DMS153 treated with DMSO at 0.1 percent for 48 hours (cell line): ENCODE results near the gene SPTBN1.

Experiments used
- DNase-seq: peaks from one replicate; lab custom pipeline; 2025; ENCODE audit not compliant: unreplicated experiment; lab: John Stamatoyannopoulos, UW

Gene SPTBN1

DNA sequence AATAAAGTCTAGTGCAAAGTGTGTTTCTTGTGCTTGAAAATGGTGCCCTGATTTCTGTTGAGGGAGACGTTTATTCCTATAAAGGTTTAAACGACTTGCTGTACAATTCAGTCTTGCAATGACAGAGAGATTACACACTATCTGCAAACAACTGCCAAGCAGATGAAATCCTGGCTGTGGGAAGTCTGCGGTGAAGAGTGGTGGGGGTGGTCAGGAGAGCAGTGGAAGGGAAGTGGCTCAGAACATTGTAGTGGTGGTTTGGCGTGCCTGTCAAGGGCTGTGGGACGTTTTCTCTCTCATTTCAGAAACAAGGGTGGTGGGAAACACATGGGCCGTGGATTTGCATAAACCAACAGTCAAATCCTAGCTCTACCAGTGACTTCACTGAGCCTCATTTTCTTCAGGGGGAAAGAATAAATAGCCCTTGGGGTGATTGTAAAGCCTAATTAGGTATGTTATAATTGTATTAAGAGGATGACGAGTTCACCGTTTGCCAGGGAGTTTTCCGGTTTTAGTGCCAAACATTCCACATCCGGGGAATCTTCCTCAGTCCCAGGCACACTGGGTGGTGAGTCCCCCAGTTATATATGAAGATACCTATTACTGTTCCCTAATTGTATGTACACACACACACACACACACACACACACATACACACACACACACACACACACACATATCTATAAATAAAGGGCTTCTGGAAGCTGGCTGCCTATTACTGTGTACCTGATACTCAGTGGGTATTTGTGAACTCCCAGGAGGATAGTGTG is 115.0 kb downstream of the SPTBN1 start:
- DNase-seq, result no peak

DNA sequence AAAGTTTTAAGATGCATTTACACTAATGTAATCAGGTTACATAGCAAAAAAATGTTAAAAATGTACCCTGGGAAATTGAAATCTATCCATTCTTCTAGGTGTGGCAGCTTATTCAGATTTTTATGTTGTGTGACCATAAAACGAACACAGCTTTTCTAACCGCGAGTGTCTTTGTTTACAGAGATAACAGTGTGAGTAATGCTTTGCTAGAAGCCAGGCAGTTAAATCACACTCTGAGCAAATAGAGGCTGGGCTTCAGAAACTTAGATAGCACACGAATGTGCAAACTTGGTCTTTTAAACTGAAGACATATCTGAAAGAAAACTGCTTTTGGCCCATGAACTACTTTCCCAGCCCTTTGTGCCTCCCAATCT is 116.1 kb downstream of the SPTBN1 start:
- peak; percentile 68 for DNase-seq

DNA sequence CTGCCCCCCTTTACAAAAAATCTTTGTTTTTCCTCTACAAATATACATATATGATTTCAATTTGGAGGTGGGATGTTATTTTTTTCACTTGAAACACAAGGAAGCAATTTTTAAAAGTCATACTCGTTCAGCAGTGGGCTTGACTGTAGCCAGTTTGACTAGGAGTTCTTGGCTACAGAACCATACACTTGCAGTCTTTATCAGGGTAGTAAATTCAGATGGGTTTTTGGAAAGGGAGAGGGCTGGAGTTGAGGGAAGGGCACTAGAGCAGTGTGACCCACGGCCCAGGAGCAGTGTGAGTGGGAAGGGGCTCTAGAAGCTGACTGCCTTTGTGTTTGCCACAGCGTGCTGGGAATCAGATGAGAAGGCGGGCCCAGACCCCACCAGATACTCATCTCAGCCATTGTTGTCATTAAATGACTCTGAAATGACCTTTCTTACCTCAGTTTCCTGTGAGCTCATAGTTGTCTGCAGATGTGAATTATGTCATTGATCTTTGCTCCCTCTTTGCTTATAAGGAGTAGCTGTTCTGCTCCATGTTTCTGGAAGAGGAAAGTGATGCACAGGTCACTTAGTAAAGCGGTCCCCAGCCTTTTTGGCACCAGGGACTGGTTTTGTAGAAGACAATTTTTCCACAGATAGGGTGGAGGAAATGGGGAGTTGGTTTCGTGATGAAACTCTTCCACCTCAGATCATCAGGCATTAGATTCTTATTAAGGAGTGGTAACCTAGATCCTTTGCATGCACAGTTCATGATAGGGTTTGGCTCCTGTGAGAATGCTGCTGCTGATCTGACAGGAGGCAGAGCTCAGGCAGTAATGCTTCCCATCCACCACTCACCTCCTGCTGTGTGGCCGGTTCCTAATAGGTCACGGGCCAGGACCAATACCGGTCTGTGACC is 116.8 kb downstream of the SPTBN1 start:
- no peak for DNase-seq

DNA sequence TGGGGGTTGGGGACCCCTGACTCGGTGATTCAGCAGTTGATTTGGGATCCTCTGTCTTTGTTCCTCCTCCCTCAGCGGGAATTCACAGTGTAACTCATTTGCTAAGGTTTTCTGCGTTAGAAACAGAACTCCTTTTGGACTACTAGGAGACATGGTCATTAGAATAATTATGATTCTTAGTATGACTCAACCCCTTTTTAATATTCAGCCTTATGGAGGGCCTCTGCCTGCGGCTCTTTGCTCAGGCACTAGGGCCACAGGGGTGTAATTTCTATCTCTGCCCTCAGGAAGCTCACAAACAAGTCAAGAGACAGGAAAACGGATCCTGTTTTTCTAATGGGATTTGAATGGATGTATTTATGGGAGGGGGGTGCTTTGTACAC is 117.4 kb downstream of the SPTBN1 start:
- no peak for DNase-seq

DNA sequence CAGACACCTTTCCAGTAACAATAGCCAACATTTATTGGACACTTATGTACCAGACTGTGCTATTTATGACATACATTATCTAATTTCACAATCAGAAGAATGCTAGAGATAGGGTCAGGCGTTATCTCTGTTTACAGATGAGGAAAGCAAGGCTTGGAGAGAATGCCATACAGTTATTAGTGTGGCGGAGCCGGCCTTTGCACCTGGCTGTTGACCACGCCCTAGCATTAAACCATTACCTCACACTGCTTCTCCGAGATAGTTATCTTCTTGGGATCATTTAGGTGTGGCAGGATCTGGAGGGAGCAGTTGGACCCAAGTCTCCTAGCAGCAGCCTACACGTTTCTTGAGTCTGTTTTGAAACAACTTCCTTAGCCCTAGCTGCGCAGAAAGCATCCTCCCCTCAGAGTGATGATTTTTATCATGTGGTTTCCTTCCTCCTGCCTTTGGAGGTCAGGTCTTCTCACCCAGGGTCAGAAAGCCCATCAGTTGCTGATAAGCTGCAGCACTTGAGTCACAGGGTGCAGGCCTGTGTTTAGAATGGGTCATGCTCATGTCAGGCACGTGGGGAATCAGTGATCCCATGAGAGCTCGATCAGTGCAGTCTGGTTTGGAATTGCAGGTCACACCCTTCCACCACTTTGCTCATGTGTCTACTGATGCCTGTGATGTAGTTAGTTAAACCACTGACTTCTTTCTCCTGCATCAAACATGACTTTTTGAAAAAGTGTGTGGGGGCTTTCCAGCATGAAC is 118.2 kb downstream of the SPTBN1 start:
- peak; percentile 66 for DNase-seq

DNA sequence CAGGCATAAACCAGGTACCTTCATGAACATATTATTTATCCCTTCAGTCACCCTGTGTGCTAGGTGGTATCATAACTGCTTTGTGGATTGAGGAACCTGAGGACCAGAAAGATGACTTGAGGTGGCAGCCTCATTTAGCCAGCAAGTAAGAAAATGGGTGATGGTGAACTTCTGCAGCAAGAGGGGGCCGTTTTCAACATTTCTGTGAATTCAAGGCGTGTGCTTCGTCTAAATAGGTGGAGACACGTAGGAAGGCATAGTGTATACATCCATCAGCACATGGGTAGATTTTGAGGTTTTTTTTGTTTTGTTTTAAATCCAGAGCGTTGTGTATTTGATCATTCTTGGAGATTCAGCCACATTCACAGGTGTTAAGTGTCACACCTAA is 118.7 kb downstream of the SPTBN1 start:
- DNase-seq, result no peak

DNA sequence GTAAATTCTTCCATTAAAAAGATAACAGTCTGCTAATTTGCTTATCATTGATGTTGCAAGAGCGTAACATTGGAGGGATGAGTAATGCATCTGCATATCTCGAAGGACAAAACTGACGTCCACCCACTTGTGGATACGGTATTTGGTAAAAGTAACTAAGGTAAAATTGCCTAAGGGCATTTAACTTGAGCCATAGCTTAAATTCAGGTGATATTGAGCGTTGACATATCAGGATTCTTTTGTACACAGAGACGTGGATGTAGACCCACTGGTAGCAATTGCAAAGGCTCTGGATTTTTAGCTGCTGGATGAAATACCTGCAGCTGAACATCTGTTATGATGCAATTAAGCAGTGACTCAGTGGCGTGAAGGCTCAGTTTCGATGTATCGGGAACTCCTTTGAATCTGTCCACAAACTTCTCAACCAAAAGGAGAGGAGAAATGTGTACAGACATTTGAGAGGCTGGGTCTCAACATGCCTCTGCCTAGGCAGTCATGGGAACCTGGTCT is 119.3 kb downstream of the SPTBN1 start:
- DNase-seq, result no peak

DNA sequence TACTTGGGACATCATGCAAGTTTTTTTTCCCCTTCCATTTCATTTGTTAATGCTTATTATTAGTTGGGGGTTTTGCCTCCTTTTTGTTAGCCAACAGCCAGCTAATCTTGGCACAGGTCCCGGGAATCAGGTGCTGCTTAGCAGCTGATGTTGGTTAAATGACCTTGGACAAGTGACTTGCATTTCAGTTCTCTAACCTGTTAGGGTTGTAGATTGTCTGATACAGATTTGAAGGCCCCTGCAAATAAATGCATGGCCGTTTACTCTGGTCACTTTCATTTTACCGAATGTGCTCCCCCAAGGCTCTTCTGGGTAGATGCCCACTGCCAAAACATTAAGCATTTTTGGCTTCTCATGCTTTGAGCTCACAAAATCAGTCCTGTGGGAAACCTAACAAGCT is 120.9 kb downstream of the SPTBN1 start:
- DNase-seq, result peak; percentile 63

DNA sequence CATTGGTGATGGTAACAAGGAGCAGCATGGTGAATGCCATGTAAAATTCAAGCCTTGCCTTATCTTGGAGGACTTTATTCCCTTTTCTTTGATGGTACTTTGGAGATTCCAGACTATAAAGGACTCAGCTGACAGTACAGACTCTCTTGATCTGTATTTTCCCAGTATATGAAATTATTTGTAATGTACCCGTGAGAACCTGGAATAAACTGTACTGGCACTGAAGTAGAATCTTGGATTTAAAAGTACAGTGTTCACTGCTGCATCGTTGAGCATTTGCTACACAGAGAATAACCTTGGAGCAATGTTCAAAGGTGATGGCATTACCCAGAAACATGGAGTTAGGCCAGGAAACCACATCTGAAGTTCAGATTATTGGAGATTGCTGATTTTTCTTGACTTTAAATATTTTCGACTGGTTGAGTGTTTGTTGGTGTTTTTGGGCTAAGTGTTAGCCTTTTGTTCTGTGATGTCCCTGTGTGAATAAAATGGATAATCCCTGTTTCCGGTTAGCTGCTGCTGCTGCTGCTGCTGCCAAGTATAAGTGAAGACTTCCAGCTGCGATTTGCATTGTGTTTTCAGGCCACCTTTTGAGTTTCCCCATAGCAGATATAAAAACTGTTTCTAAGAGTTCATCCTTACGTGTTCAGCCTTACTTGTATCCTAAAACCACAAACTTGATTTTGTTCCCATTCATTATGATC is 122.0 kb downstream of the SPTBN1 start:
- no peak for DNase-seq

DNA sequence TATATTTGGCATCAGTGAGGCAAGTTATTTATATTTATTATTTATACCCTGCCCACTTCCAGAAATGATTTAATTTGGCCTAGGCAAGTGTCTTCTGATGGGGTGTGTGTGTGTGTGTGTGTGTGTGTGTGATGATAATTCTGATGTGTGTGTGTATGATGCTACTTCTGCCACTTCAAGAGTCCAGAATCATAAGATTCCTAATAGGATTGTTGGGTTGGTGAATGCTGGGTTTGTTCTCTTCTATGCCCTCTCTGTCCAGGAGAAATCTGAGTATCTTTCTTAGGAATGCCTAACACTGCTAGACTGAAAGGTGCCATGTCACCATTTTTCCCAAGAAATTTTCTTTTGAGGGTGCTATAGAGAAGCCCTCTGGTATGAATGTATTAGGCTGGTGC is 122.5 kb downstream of the SPTBN1 start:
- DNase-seq, result no peak

DNA sequence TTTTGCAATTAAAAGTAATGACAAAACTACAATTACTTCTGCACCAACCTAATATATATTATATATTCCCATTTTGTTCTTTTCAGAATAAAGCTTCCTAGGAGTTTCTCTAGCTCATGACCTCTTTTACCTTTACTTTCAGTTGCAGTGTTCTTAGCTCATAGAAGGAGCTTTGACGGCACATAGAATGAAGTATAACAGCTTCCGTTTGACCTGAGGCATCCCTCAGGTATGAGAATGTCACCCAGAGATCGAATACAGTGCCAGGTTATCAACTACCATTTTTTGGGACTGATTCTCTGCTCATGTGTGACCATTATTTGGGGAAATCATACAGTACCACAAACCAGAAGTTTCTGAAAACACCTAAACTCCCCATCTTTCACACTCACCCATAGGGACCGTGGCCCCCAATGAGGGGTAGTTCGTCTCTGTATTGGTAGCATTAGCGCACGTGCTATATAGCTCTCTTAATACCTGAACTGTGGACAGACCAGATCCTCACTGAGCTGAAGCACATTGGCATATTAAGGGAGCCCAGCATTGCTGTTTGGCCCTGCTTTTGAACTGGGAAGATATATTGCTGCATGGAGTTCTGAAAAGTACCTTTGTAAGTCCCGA is 123.0 kb downstream of the SPTBN1 start:
- DNase-seq, result no peak

DNA sequence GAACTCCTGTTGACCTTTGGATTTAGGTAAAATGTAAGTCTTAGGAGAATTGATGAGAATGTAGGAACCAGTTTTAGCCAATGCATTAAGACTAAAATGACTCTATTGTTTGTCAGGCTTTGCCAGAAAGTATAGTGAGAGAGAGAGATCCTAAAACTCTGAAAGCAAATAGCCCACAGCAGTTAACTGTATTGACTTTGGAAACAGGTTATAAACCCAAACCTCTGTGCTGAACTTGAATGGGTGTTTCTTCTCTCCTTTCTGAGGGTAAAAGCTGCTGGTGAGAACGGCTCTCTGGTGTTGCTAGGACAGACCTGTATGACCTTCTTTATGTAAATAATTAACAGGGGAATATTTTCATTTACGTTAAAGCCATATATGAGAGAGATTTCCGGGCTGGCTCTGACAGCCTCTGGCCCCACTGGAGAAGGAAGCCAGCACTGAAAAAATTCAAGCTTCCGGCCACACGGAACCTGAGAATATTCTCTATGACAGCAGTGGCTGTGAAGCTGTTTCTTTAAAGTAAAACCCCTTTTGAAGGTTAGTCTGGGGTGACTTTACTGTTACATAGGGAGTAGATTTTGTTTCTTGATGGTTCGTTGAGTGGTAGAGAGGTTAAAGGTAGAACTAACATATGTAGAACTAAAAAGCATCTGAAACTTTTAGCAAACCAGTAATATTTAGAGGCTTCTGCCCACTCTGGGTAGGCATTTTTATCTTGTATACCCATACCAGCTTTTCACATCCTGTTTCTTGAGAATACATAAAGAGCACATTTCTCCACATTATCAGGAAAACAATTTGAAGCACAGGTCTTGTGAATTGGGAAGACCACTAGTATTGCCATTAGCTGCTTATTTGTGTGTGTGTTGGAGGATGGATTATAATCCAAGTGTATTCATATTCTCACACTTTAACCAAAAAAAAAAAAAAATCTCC is 123.8 kb downstream of the SPTBN1 start:
- peak; percentile 48 for DNase-seq

DNA sequence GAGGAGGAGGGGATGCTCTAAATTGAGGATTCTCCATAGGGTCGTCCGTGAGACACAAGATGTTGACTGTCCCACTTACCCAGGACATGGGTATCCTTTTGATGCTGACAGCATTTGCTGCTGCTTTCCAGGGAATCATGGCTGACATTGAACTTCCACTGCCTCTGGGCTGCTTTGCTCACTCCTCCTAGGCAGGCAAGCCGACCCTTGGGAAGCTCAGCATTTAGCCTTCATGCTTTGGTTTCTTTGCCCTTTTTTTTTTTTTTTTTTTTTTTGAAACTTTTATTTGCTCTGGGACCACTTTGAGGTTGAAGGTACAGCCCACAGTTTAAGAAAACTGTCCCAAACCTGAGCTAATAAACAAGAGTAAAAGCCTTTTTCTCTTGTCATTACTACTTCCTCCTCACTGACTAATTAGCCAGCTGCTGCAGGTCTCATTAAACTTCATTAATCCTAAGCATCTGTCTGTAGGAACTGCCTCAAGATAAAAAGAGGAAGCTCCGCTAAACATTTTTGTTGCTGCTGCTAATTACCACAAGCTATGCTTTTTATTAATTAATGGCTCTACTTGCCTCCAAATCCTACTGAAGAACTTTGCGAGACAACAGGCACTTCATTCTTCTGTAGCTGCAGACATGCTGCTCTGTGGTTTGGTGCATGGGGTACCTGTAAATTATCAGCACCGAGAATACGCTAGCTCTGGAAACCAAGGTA is 125.4 kb downstream of the SPTBN1 start:
- DNase-seq, result no peak

DNA sequence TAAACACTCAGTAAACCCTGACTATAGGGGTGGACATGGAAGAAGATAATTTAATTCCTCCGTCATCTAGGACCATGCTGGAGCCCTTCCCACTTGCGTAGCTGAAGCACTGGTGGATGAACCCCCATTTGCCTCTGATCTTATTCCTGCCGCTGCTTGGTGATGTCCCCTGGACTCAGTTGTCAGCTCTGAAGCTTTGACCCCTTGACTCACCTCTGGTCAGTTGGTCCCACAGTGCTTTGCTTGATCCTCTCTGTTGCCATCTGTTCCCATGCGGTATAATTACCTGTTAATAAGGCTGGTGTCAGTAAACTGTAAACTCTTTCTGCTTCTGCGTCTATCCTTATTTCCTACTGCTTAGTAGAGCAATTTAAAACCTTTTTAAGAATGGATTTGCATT is 126.9 kb downstream of the SPTBN1 start:
- DNase-seq, result no peak

DNA sequence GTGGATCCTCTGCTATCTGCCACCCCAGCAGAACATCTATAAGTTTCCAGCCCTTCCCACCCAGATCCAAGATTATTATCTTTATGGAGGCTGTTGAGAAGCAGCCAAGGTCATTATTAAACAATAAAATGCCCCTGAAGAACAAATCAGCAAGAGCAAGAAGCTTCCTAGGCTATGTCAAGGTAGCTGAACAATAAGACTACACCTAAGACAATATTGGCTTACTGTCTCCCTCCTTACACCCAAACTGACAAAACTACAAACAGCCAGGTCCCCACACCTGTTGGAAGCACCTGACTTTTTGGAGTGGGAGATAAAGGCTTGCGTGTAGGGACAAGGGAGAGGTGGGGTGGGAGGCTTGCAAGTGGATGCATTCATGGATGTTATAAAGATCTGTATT is 128.5 kb downstream of the SPTBN1 start:
- no peak for DNase-seq

DNA sequence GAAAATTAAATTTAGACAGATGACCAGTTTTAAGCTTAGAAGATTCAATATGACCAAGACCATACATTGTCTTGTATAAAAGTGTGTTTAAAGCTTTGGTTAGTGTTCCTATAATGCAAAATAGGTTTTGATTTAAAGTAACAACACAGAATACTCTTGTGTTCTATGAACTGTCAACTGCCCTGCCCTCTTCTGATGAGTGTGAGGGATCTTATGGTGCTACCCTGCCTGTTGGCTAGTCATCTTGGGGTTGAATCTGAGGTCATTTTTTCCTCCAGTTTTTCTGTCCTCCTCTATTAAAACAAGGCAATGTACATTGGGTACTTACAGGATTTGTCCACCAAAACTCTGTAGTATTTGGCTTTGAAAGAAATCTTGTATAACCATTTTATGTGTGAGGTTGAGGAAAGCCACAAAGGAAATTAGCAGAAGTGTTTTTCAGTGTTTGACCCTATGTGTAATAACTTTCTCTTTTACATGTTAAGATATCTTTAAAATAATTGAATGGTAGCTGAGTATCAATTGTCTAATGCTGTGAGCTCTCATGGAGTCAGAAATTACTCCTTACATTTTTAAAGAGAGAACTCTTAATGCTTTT is 129.1 kb downstream of the SPTBN1 start:
- DNase-seq, result no peak

DNA sequence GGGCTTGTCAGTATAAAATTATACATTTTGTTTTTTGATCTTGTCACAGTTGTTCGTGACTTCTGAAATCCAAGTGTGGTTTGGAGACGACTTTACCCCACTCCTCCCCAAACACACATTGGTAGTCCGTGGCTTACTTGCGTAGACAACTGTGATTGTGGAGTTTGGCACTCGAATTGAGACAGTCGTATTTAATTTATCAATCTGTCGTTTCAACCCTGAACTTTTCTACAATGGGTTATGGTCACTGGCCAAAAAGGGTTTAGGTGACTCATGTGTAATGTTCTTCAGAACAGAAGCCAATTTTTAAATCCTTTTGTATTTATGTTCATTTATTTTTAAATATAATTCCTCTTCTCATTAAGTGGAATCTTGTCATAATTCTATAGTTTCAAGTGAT is 129.9 kb downstream of the SPTBN1 start:
- DNase-seq, result no peak

DNA sequence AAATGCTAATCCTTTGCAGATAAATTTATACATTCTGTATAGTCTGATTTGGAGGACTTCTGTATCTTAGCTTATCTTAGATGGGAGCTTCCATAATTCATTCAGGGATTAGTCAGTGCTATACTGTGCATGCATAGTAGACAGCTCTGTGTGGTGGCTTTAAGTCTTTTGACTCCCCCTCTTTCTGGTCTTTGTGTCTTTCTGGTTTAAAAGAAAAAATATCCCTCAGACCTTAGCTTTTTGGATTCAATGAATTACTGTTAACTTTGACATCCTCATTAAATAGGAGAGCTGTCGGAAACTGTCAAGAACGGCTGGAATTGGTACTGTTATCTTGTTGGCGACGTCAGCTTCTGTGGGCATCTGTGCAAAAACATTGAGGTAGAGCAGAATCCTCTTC is 130.4 kb downstream of the SPTBN1 start:
- no peak for DNase-seq
